Measurements from ENCODE around the gene HSPA12B. TPM values are rescaled to one million over a fixed set of nuclear protein-coding genes. Genes with fewer than 3 reads are reported as not detected.

HSPA12B gene
- total RNA-seq, 1 donor, result 0.18 TPM

- no peak for DNase-seq (ENCODE audit: low read depth)
- no peak for TF ChIP-seq CTCF (IDR thresholded peaks at IDR 0.05; ENCODE audit: insufficient read depth, low read length)
- no peak overlapping the region for H3K4me3 ChIP-seq (ENCODE audit: low read depth, low read length)
Observed at GRCh38 chr20:3764659-3765058, 32.2 kb downstream of the HSPA12B start.

GRCh38 chr20:3765171-3765882 lies 32.8 kb downstream of the HSPA12B start:
- H3K4me3 ChIP-seq (ENCODE audit: low read depth, low read length), result no peak overlapping the region
- no peak for DNase-seq (ENCODE audit: low read depth)
- no peak for TF ChIP-seq CTCF (IDR thresholded peaks at IDR 0.05; ENCODE audit: insufficient read depth, low read length)

GRCh38 chr20:3766422-3767109 lies 34.1 kb downstream of the HSPA12B start:
- TF ChIP-seq CTCF (IDR thresholded peaks at IDR 0.05; ENCODE audit: insufficient read depth, low read length), result no peak
- DNase-seq (ENCODE audit: low read depth), result no peak
- peak overlapping the region; percentile 82 for H3K4me3 ChIP-seq (ENCODE audit: low read depth, low read length)

- DNase-seq (ENCODE audit: low read depth), result no peak
- TF ChIP-seq CTCF (IDR thresholded peaks at IDR 0.05; ENCODE audit: insufficient read depth, low read length), result no peak
- peak overlapping the region; percentile 82 for H3K4me3 ChIP-seq (ENCODE audit: low read depth, low read length)
Observed at GRCh38 chr20:3767110-3767426, 34.6 kb downstream of the HSPA12B start.

GRCh38 chr20:3767427-3768341 lies 35.2 kb downstream of the HSPA12B start, which contains the start of gene ADISSP:
ADISSP (minus strand) TSS chr20:3767753; CDS start chr20:3760100, 7,653 bp downstream.
- peak; percentile 97 for DNase-seq (ENCODE audit: low read depth)
- H3K4me3 ChIP-seq (ENCODE audit: low read depth, low read length), result peak within 1 kb of the TSS; percentile 82
- TF ChIP-seq CTCF (IDR thresholded peaks at IDR 0.05; ENCODE audit: insufficient read depth, low read length), result no peak

GRCh38 chr20:3768342-3769130 lies 36.1 kb downstream of the HSPA12B start:
- peak overlapping the region; percentile 79 for H3K4me3 ChIP-seq (ENCODE audit: low read depth, low read length)
- peak; percentile 69 for DNase-seq (ENCODE audit: low read depth)
- peak; percentile 52 for TF ChIP-seq CTCF (IDR thresholded peaks at IDR 0.05; ENCODE audit: insufficient read depth, low read length)

All from fibroblast of the aortic adventitia (primary cell).